H1 (cell line): ENCODE results near the gene PDF. TPM values are rescaled to one million over a fixed set of nuclear protein-coding genes. Genes with fewer than 3 reads are reported as not detected.

Source experiments
- BACH1 ChIP-seq: IDR thresholded peaks from 2 replicates; pipeline ENCODE4 v1.6.1; 2012; ENCODE audit warnings: low read length, improper control_type of control experiment
- CHD2 ChIP-seq: IDR thresholded peaks from 2 replicates; pipeline ENCODE4 v1.6.1; 2012; ENCODE audit warnings: low read length, improper control_type of control experiment
- CHD7 ChIP-seq: fragments of 300-600 bp; sonication (generic); IDR thresholded peaks from 2 replicates; pipeline ENCODE4 v1.7.1; 2012; ENCODE audit warnings: low read length, moderate library complexity, mild to moderate bottlenecking, inconsistent platforms; ENCODE audit not compliant: insufficient replicate concordance
- EGR1 ChIP-seq: IDR thresholded peaks from 2 replicates; pipeline ENCODE4 v1.6.1; 2011; ENCODE audit warnings: low read depth, low read length, borderline replicate concordance
- EP300 ChIP-seq, 2 experiments: IDR thresholded peaks; 1 replicate in 1 of 2; 2 replicates in 1 of 2; pipeline ENCODE4 v1.6.1; 2011 to 2012; ENCODE audit warnings: low read depth in 2 of 2, low read length in 2 of 2, mild to moderate bottlenecking in 2 of 2, borderline replicate concordance in 1 of 2, inconsistent platforms in 1 of 2, moderate library complexity in 1 of 2
- NANOG ChIP-seq: IDR thresholded peaks from 2 replicates; pipeline ENCODE4 v1.6.1; 2011; ENCODE audit warnings: low read length, low read depth, mild to moderate bottlenecking, inconsistent platforms; ENCODE audit not compliant: insufficient read depth, poor library complexity, severe bottlenecking
- POLR2AphosphoS5 ChIP-seq: IDR thresholded peaks from 2 replicates; pipeline ENCODE4 v1.6.1; 2011; ENCODE audit warnings: low read depth, low read length
- RNF2 ChIP-seq: fragments of 200-900, 300-1000 bp; sonication (generic); IDR thresholded peaks from 2 replicates; pipeline ENCODE4 v1.7.1; 2016; ENCODE audit warnings: borderline replicate concordance, low read depth, mild to moderate bottlenecking, antibody characterized with exemption, low read length; ENCODE audit not compliant: poor library complexity, severe bottlenecking; ENCODE audit errors: missing control alignments
- polyA plus RNA-seq, 7 experiments: library from polyadenylated mRNA; depleted of rRNA in 3 of 7; stranded (reverse) in 5 of 7; unstranded in 2 of 7; fragments of >200 nt in 5 of 7; fragments of 200-250 nt in 2 of 7; gene quantifications; 1 replicate in 5 of 7; 2 replicates in 1 of 7; 4 replicates in 1 of 7; pipeline versions ENCODE4 v1.2.1 to v1.2.3, GENCODE V29; 2011 to 2013; ENCODE audit warnings: missing spikeins in 2 of 7, mixed read lengths in 2 of 7
- total RNA-seq: library from RNA; stranded (reverse); fragmentation: NEBNext Ultra II Directional; extraction: Animal tissue kit (Norgen Biotek cat#: 25700); gene quantifications from 2 replicates; pipeline ENCODE4 v1.2.1, GENCODE V29; 2021

Gene PDF
- total and polyA plus RNA-seq, 2 of the 8 experiments (the other 6 are each of a cell fraction or from before 2014, with no cell fraction given): 17.7 to 23.9 TPM

GRCh38 chr16:69378760-69379159 lies 48.4 kb upstream of the PDF start (continued):
- TF ChIP-seq CHD7 (no peak), EGR1 (no peak), RNF2 (no peak), CHD2 (no peak), NANOG (no peak), EP300 (IDR thresholded peaks at IDR 0.05; ENCODE audit: borderline replicate concordance in 1 of 2, low read depth in 2 of 2, low read length in 2 of 2) (no peak), POLR2AphosphoS5 (no peak), BACH1 (no peak)
